Uterus (tissue), 2 donors: ENCODE measurements around the gene COL9A3.

Experiments
- POLR2A ChIP-seq, 2 donors: fragments of 450-650 bp; IDR thresholded peaks; one replicate each; pipeline ENCODE4 v1.6.1; 2016; ENCODE audit warnings: antibody characterized with exemption in 2 of 2, mild to moderate bottlenecking in 1 of 2, moderate library complexity in 1 of 2
- TF ChIP-seq, protein P1 (sequence below), 4 experiments: fragments of 200-600 bp in 2 of 4; fragments of 450-650 bp in 2 of 4; sonication (generic) in 2 of 4; IDR thresholded peaks; one replicate each; pipeline ENCODE4 v1.5.1; 2016 to 2019; ENCODE audit warnings: antibody characterized with exemption in 4 of 4, mild to moderate bottlenecking in 2 of 4, moderate library complexity in 1 of 4

DNA sequence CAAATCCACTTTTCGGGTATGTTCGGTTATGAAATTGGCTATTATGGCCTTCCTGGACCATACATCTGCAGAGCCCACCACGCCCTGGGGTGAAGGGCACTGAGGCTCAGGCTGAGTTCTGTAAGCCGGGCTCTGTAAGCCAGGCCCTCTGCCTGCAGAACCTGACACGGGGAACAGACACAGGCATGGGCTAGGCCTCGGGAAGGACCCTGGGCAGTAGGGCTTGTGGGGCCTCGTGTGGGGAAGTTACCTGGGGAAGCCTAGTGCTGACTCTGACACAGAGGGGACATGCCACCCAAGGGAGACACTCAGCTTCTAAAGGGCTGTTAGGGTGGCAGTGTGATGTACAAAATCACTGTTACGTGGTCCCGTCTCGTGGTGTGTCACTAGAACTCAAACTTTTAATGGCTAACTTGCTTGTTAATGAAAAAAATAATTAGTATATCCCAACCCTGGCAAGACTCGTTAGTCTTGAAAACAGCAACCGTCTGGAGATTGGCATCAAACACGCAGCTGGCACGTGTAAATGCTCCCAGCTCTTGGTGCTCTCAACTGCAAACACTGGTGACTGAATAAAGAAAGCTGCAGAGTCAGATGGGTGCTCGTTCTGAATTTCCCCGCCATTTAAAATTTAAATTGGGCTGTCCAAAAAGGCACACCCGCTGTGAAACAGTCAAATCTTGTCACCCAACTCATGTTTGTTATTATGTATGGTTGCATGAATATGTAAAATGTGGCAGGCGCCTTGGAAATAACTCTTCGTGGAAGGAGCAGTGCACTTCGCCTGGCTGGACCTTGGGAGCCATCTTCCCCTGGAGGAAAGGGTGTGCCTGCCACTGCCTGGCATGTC is 68.4 kb downstream of the COL9A3 start:
- TF ChIP-seq POLR2A (IDR thresholded peaks at IDR 0.05), result no peak
- TF ChIP-seq, protein P1, sequence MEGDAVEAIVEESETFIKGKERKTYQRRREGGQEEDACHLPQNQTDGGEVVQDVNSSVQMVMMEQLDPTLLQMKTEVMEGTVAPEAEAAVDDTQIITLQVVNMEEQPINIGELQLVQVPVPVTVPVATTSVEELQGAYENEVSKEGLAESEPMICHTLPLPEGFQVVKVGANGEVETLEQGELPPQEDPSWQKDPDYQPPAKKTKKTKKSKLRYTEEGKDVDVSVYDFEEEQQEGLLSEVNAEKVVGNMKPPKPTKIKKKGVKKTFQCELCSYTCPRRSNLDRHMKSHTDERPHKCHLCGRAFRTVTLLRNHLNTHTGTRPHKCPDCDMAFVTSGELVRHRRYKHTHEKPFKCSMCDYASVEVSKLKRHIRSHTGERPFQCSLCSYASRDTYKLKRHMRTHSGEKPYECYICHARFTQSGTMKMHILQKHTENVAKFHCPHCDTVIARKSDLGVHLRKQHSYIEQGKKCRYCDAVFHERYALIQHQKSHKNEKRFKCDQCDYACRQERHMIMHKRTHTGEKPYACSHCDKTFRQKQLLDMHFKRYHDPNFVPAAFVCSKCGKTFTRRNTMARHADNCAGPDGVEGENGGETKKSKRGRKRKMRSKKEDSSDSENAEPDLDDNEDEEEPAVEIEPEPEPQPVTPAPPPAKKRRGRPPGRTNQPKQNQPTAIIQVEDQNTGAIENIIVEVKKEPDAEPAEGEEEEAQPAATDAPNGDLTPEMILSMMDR (IDR thresholded peaks at IDR 0.05), result no peak
